ENCODE measurements around the gene TNFRSF12A.

Gene TNFRSF12A, protein sequence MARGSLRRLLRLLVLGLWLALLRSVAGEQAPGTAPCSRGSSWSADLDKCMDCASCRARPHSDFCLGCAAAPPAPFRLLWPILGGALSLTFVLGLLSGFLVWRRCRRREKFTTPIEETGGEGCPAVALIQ

DNA sequence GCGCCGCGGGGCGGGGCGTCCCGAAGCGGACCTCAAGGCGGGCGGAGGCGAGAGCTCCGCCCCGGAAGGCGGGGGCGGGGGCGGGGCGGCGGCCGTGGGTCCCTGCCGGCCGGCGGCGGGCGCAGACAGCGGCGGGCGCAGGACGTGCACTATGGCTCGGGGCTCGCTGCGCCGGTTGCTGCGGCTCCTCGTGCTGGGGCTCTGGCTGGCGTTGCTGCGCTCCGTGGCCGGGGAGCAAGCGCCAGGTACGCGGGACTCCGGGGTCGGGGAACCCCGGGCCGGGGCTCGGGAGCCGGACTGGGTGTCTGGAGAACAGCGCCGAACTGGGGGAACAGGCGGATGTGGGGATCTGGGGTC lies at the start of gene TNFRSF12A:
TSS of gene TNFRSF12A (plus strand) at position 122 of the 357 bp plus-strand sequence. CDS start at position 152, 30 bp downstream.
- peak; percentile 58 for DNase-seq (ENCODE audit: low read depth)
- H3K4me3 ChIP-seq (ENCODE audit: control insufficient read depth, low read depth, low read length), result peak within 1 kb of the TSS; percentile 74
- TF ChIP-seq, protein P1, sequence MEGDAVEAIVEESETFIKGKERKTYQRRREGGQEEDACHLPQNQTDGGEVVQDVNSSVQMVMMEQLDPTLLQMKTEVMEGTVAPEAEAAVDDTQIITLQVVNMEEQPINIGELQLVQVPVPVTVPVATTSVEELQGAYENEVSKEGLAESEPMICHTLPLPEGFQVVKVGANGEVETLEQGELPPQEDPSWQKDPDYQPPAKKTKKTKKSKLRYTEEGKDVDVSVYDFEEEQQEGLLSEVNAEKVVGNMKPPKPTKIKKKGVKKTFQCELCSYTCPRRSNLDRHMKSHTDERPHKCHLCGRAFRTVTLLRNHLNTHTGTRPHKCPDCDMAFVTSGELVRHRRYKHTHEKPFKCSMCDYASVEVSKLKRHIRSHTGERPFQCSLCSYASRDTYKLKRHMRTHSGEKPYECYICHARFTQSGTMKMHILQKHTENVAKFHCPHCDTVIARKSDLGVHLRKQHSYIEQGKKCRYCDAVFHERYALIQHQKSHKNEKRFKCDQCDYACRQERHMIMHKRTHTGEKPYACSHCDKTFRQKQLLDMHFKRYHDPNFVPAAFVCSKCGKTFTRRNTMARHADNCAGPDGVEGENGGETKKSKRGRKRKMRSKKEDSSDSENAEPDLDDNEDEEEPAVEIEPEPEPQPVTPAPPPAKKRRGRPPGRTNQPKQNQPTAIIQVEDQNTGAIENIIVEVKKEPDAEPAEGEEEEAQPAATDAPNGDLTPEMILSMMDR (conservative IDR thresholded peaks at IDR 0.05; ENCODE audit: control insufficient read depth, insufficient read depth, low read depth, low read length), result no peak

DNA sequence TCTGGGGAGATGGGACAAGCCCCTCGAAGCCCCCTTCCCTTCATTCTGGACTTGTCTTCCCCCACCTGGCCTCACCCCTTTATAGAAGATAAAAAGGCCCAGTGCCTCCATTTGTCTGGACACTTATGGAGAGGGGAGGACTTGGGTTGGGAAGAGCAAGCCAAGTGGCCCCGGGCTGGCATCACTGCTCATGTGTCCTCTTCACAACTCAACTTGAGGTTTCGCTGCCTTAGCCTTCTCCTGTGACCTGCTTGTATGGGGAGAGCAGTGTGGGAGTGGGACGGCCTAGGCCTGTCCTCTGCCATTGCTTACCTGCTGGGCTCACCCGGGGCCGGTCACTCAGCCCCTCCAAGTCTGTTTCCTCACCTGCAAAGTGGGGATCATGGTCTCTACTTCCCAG lies 49.6 kb upstream of the TNFRSF12A start:
- no peak for DNase-seq (ENCODE audit: low read depth)
- H3K4me3 ChIP-seq (ENCODE audit: control insufficient read depth, low read depth, low read length), result peak overlapping the region; percentile 57
- TF ChIP-seq, protein P1 (conservative IDR thresholded peaks at IDR 0.05; ENCODE audit: control insufficient read depth, insufficient read depth, low read depth, low read length), result no peak

DNA sequence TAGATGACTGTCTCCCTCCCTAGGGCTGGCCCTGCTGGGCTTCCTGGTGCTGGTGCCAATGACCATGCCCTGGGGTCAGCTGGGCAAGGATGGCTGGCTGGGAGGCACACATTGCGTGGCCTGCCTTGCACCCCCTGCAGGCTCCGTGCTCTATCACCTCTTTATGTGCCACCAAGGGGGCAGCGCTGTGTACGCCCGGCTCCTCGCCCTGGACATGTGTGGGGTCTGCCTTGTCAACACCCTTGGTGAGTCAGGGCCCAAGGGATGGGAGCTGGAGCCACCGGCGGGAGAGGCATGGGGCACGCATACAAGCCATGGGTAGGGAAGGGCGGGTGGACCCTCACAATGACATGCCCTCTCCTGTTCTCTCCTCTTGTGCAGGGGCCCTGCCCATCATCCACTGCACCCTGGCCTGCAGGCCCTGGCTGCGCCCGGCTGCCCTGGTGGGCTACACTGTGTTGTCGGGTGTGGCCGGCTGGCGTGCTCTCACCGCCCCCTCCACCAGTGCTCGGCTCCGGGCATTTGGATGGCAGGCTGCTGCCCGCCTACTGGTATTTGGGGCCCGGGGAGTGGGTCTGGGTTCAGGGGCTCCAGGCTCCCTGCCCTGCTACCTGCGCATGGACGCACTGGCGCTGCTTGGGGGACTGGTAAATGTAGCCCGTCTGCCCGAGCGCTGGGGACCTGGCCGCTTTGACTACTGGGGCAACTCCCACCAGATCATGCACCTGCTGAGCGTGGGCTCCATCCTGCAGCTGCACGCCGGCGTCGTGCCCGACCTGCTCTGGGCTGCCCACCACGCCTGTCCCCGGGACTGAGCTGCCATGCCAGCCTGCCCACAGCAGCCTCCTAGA lies 48.8 kb upstream of the TNFRSF12A start:
- H3K4me3 ChIP-seq (ENCODE audit: control insufficient read depth, low read depth, low read length), result no peak overlapping the region
- no peak for DNase-seq (ENCODE audit: low read depth)
- TF ChIP-seq, protein P1 (conservative IDR thresholded peaks at IDR 0.05; ENCODE audit: control insufficient read depth, insufficient read depth, low read depth, low read length), result no peak

DNA sequence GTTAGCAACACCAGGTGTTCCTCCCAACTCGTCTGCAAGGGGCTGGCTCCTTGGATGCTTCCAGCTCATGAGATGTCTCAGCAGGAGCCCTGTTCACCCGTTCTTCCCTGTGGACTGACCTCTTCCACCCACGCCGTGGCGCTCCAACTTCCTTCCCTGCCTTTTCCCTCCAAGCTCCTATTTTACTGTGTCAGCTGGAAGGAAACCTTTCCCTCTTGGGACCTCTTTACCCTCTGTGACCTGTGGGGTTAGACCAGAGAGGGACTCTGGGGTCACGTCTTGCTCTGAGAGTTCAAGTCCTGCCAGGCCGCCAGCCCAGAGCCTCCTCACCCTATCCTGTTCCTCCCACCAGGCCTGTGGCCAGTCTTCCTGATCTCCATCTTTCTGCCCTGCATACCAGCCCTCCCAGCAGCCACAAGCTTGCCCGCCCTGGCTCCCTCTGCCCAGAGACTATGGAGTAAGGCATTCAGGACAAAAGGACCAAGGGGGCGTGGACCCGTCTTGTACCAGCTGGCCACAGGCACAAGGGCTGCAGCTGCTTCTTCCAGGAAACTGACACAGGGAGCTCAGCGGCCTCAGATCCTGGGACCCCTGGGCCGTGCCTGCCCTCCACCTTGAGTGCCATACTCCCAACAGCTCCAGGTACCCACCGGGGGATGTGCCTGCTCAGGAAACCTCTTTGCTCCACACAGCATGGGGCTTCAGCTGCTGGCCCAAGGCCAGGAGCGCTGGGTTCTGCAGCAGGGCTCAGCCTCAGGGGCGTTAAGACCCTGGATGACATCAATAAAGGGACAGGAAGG lies 48.0 kb upstream of the TNFRSF12A start:
- no peak for DNase-seq (ENCODE audit: low read depth)
- TF ChIP-seq, protein P1 (conservative IDR thresholded peaks at IDR 0.05; ENCODE audit: control insufficient read depth, insufficient read depth, low read depth, low read length), result no peak
- no peak overlapping the region for H3K4me3 ChIP-seq (ENCODE audit: control insufficient read depth, low read depth, low read length)

DNA sequence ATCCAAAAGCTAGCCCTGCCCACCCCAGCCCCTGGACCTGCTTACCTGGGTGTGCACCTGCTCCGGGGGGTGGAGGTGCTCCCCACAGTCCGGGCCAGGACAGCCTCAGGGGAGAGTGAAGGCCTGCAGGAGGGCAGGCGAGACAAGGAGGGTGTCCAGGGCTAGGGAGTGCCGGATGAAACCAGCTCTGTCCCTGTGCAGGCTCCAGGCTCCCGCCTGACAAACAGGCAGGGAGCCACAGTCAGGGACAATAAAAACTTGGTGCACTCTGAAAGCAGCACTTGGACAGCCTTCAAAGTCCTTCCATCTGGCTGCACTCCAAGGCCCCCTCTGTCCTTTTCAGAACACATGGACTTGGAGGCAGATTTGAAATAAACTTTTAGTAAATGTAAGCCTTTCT lies 47.1 kb upstream of the TNFRSF12A start:
- H3K4me3 ChIP-seq (ENCODE audit: control insufficient read depth, low read depth, low read length), result no peak overlapping the region
- DNase-seq (ENCODE audit: low read depth), result no peak
- TF ChIP-seq, protein P1 (conservative IDR thresholded peaks at IDR 0.05; ENCODE audit: control insufficient read depth, insufficient read depth, low read depth, low read length), result no peak

DNA sequence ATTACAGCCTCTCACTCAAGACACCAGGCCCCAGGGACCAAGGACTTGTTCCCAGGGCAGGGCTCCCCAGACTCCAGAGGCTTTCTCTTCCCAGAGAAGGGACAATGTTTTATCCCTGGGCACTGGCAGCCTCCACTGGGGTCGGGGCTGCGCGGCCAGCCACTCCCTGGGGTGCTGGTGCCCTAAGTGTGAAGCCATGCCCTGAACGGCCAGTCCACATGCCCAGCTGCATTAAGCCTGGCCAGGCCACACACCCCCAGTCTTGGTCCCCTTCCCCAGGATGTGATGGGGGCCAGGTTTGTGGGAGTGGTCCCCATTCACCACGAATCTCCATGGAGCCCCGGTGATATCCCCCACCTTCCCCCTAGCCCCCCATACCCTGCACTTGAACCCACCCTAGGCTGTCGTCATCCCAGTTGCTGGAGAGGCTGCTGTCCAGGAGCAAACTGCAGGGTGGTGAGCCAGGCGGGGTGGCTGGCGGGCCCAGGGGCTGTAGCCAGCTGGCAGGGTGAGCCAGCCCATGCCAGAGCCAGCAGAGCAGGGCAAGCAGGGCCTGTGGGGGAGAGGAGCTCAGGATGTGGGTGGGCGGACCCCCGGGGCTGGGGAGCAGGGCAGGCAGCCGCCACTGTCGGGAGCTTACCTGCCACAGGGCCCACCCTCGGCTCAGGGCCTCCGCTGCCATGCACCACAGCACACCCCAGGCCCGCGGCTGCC lies 46.4 kb upstream of the TNFRSF12A start:
- TF ChIP-seq, protein P1 (conservative IDR thresholded peaks at IDR 0.05; ENCODE audit: control insufficient read depth, insufficient read depth, low read depth, low read length), result no peak
- DNase-seq (ENCODE audit: low read depth), result no peak

More for the DNA sequence above, 46.4 kb upstream of the TNFRSF12A start:
- H3K4me3 ChIP-seq (ENCODE audit: control insufficient read depth, low read depth, low read length), result no peak overlapping the region

Measured in fibroblast of mammary gland (primary cell).